ENCODE data around the gene ACYP2.

Gene ACYP2

DNA sequence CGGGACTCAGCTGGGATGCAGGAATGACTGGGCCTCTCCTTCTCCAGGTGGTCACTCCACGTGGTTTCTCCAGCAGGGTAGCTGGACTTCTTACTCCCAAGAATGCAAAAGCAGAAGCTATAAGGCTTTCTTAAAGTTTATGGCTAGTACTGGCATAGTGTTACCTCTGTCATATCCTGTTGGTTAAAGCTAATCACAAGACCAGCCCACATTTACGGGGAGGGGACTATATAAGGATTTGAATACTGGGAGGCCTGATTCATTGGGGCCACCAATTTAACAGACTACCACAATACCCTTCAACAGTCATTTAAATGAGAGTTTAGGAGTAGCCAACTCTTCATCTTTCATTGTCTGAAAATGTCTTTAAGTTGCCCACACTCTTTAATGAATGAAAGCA, 235.0 kb downstream of the ACYP2 start:
- TF ChIP-seq, protein P1, sequence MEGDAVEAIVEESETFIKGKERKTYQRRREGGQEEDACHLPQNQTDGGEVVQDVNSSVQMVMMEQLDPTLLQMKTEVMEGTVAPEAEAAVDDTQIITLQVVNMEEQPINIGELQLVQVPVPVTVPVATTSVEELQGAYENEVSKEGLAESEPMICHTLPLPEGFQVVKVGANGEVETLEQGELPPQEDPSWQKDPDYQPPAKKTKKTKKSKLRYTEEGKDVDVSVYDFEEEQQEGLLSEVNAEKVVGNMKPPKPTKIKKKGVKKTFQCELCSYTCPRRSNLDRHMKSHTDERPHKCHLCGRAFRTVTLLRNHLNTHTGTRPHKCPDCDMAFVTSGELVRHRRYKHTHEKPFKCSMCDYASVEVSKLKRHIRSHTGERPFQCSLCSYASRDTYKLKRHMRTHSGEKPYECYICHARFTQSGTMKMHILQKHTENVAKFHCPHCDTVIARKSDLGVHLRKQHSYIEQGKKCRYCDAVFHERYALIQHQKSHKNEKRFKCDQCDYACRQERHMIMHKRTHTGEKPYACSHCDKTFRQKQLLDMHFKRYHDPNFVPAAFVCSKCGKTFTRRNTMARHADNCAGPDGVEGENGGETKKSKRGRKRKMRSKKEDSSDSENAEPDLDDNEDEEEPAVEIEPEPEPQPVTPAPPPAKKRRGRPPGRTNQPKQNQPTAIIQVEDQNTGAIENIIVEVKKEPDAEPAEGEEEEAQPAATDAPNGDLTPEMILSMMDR (conservative IDR thresholded peaks at IDR 0.05; ENCODE audit: low read length): no peak
- TF ChIP-seq EZH2phosphoT487 (IDR thresholded peaks at IDR 0.05; ENCODE audit: borderline replicate concordance): no peak
- Histone ChIP-seq H3F3A (ENCODE audit: low read depth) (no peaks in the 10 kb centered on the region), H2AFZ (ENCODE audit: low read length) (no peak overlapping the region), H3K4me1 (ENCODE audit: insufficient read depth, low read length, poor library complexity, severe bottlenecking) (peaks cover 4% of the 10 kb centered on the region), H3K4me3 (ENCODE audit: low read length, poor library complexity, severe bottlenecking) (no peak overlapping the region), H3K36me3 (ENCODE audit: insufficient read depth, low read length) (no peaks in the 10 kb centered on the region), H3K4me2 (ENCODE audit: low read depth, low read length, poor library complexity, severe bottlenecking) (no peak overlapping the region), H4K20me1 (ENCODE audit: insufficient read depth, low read length, poor library complexity, severe bottlenecking) (no peaks in the 10 kb centered on the region), H3K9ac (ENCODE audit: low read depth, low read length, poor library complexity, severe bottlenecking) (no peak overlapping the region), H3K9me3 (ENCODE audit: insufficient read depth, low read depth, low read length) (no peaks in the 10 kb centered on the region), H3K27me3 (ENCODE audit: insufficient read depth, low read length, poor library complexity, severe bottlenecking) (peaks cover 11% of the 10 kb centered on the region), H3K9me2 (replicated peaks; ENCODE audit: low read depth, low read length) (no peaks in the 10 kb centered on the region), H3K79me2 (ENCODE audit: insufficient read depth, low read length) (no peaks in the 10 kb centered on the region)

DNA sequence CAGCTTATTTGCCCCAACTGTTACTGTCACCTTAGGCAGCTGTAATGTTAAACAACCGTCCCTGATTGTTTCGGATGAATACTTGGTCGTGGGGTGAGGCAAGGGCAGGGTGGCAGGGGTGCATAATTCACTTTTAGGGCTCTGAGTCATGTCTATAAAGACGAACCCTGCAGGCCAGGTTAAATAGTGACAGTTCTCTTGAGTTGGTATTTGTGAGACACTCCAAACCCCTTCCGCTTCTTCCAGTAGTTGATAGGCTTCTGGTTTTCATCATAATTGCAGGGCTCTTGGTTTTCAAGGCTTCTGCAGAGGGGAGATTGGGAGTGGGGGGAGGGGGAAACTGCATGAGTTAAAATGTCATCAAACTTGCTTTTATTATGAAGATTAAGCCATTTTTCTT, 237.8 kb downstream of the ACYP2 start:
- Histone ChIP-seq H3K9ac (ENCODE audit: low read depth, low read length, poor library complexity, severe bottlenecking) (no peak overlapping the region), H4K20me1 (ENCODE audit: insufficient read depth, low read length, poor library complexity, severe bottlenecking) (no peaks in the 10 kb centered on the region), H3K9me3 (ENCODE audit: insufficient read depth, low read depth, low read length) (no peaks in the 10 kb centered on the region), H2AFZ (ENCODE audit: low read length) (no peak overlapping the region), H3K4me3 (ENCODE audit: low read length, poor library complexity, severe bottlenecking) (no peak overlapping the region), H3K4me2 (ENCODE audit: low read depth, low read length, poor library complexity, severe bottlenecking) (no peak overlapping the region), H3K79me2 (ENCODE audit: insufficient read depth, low read length) (no peaks in the 10 kb centered on the region), H3K27me3 (ENCODE audit: insufficient read depth, low read length, poor library complexity, severe bottlenecking) (peaks cover 10% of the 10 kb centered on the region), H3F3A (ENCODE audit: low read depth) (no peaks in the 10 kb centered on the region), H3K4me1 (ENCODE audit: insufficient read depth, low read length, poor library complexity, severe bottlenecking) (peaks cover 4% of the 10 kb centered on the region), H3K36me3 (ENCODE audit: insufficient read depth, low read length) (no peaks in the 10 kb centered on the region), H3K9me2 (replicated peaks; ENCODE audit: low read depth, low read length) (no peaks in the 10 kb centered on the region)
- no peak for TF ChIP-seq EZH2phosphoT487 (IDR thresholded peaks at IDR 0.05; ENCODE audit: borderline replicate concordance)
- TF ChIP-seq, protein P1 (conservative IDR thresholded peaks at IDR 0.05; ENCODE audit: low read length): no peak
